Esophagus squamous epithelium (tissue), 5 donors: Measurements from ENCODE around the gene FCHSD1. TPM values are rescaled to one million over a fixed set of nuclear protein-coding genes. Genes with fewer than 3 reads are reported as not detected.
A peak's percentile ranks its signal among the peaks of the same experiment; 100 is the strongest.

Experiments used
- DNase-seq: peaks from one replicate; lab custom pipeline; 2025; lab: John Stamatoyannopoulos, UW
- H3K27ac ChIP-seq, 4 donors: fragments of 200-600 bp; sonication (generic); one replicate each; pipeline ENCODE4 v1.5.1; 2016 to 2019; ENCODE audit warnings: mild to moderate bottlenecking in 1 of 4
- H3K27me3 ChIP-seq, 4 donors: fragments of 200-600 bp; sonication (generic); 1 replicate in 3 of 4; 2 replicates in 1 of 4; pipeline versions ENCODE4 v1.5.1 to v1.6.0; 2017 to 2021; ENCODE audit warnings: antibody characterized with exemption in 1 of 4
- H3K36me3 ChIP-seq, 3 donors: fragments of 200-600 bp; sonication (generic); one replicate each; pipeline ENCODE4 v1.5.1; 2016 to 2019
- H3K4me1 ChIP-seq, 3 donors: fragments of 200-600 bp; sonication (generic); one replicate each; pipeline ENCODE4 v1.5.1; 2017 to 2019
- H3K4me3 ChIP-seq, 4 donors: fragments of 200-600 bp; sonication (generic); 1 replicate in 3 of 4; 2 replicates in 1 of 4; pipeline ENCODE4 v1.5.1; 2016 to 2019; ENCODE audit warnings: mild to moderate bottlenecking in 2 of 4, moderate library complexity in 1 of 4
- H3K9me3 ChIP-seq, 3 donors: fragments of 200-600 bp; sonication (generic); one replicate each; pipeline ENCODE4 v1.5.1; 2016 to 2019
- CTCF ChIP-seq, 6 experiments: fragments of 450-650 bp in 4 of 6; fragments of 200-600 bp in 2 of 6; sonication (generic) in 2 of 6; IDR thresholded peaks; one replicate each; pipeline ENCODE4 v1.5.1; 2016 to 2019; ENCODE audit warnings: antibody characterized with exemption in 6 of 6, mild to moderate bottlenecking in 4 of 6, moderate library complexity in 4 of 6
- POLR2A ChIP-seq, 4 donors: fragments of 450-650 bp; IDR thresholded peaks; one replicate each; pipeline ENCODE4 v1.6.1; 2017; ENCODE audit warnings: antibody characterized with exemption in 4 of 4, mild to moderate bottlenecking in 4 of 4, moderate library complexity in 3 of 4
- WGBS, 2 donors: methylation state at CpG; one replicate each; pipeline ENCODE4 v1.1.5; 2018; 5-methylcytosine and 5-hydroxymethylcytosine counted together
- intact Hi-C: fragments of 100-400 bp; cut with DNase I; formaldehyde crosslinking; loops from one replicate; pipeline ENCODE4 v1.15.0; 2022
- total RNA-seq, 4 donors: library from RNA; depleted of rRNA; stranded (reverse); fragments of >200 nt; gene quantifications; one replicate each; pipeline ENCODE4 v1.1.0, GENCODE V29; 2016
- donor health status: DM: yes; HTN: yes; CAD: no.

Gene FCHSD1
- total RNA-seq, 4 donors from 2014 or later: 6.0 to 27.7 (median 10.4) TPM

GRCh38 chr5:141639357-141640050 is 11.7 kb downstream of the FCHSD1 start:
- TF ChIP-seq POLR2A (IDR thresholded peaks at IDR 0.05): no peak
- no peak for TF ChIP-seq CTCF (IDR thresholded peaks at IDR 0.05)
- Histone ChIP-seq H3K4me3 (no peak overlapping the region), H3K27ac (no peak overlapping the region), H3K4me1 (peaks cover 25 to 38% (median 26%) of the 10 kb centered on the region in 3 donors), H3K9me3 (no peaks in the 10 kb centered on the region), H3K27me3 (no peaks in the 10 kb centered on the region), H3K36me3 (peaks cover 0 to 52% (median 0%) of the 10 kb centered on the region in 3 donors)
- intact Hi-C loops: no loop called here
- no peak for DNase-seq
- WGBS, 2 donors: 85 to 91% methylated on average over 4 to 11 of the region's 12 CpGs

GRCh38 chr5:141638771-141639170 is 12.4 kb downstream of the FCHSD1 start:
- Histone ChIP-seq H3K9me3 (no peaks in the 10 kb centered on the region), H3K4me3 (no peak overlapping the region), H3K36me3 (peaks cover 0 to 48% (median 0%) of the 10 kb centered on the region in 3 donors), H3K27ac (no peak overlapping the region), H3K27me3 (no peaks in the 10 kb centered on the region), H3K4me1 (peaks cover 26 to 46% (median 27%) of the 10 kb centered on the region in 3 donors)
- intact Hi-C loops: no loop called here
- TF ChIP-seq CTCF (IDR thresholded peaks at IDR 0.05): no peak
- no peak for TF ChIP-seq POLR2A (IDR thresholded peaks at IDR 0.05)
- WGBS, 2 donors: 69 to 75% methylated on average over 2 of the region's 2 CpGs
- no peak for DNase-seq

DNA sequence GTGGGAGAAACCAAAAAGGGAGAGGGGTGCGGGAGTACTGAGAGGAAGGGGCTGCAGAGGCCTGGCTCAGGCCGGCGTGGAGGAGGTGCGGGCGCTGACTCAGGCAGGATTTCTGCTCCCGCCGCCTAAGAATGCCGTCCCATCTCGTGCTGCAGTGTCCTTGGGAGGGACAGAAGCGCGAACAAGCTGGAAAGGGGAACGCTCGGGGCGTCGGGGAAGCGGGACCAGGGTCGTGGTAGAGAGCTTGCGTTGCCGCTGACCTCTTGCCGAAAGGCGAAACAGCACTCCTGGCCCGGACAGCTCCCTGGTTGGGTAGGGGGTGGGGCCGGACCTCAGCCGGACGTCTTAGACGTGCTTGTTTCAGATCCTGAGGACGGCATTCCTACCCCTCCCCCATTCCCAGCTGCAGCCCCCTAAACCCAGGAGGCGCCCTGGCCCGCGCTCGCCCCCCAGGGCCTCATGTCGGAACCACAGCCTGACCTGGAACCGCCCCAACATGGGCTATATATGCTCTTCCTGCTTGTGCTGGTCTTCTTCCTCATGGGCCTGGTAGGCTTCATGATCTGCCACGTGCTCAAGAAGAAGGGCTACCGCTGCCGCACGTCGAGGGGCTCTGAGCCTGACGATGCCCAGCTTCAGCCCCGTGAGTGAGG is 13.3 kb downstream of the FCHSD1 start:
- 7 to 9% methylated on average over 13 to 25 of the region's 40 CpGs for WGBS, 2 donors
- H3K9me3 ChIP-seq: no peaks in the 10 kb centered on the region
- DNase-seq: peak; percentile 30
- H3K27ac ChIP-seq: peak overlapping the region; percentile 70 to 93 (median 88)
- no peak for TF ChIP-seq POLR2A (IDR thresholded peaks at IDR 0.05)
- TF ChIP-seq CTCF (IDR thresholded peaks at IDR 0.05): peak in 5 of 6 experiments; percentile 15 to 45 (median 21)
- peak overlapping the region; percentile 77 to 94 (median 88) for H3K4me3 ChIP-seq
- H3K27me3 ChIP-seq: no peaks in the 10 kb centered on the region
- H3K4me1 ChIP-seq: peaks cover 26 to 46% (median 27%) of the 10 kb centered on the region in 3 donors
- H3K36me3 ChIP-seq: peaks cover 0 to 40% (median 0%) of the 10 kb centered on the region in 3 donors
- intact Hi-C loops: no loop called here

- peaks cover 26 to 49% (median 31%) of the 10 kb centered on the region in 3 donors for H3K4me1 ChIP-seq
- no peak for DNase-seq
- H3K27me3 ChIP-seq: no peaks in the 10 kb centered on the region
- H3K9me3 ChIP-seq: no peaks in the 10 kb centered on the region
- H3K4me3 ChIP-seq: peak overlapping the region; percentile 77 to 94 (median 88)
- 1% methylated on average over 11 of the region's 63 CpGs for WGBS, 2 donors
- intact Hi-C loops: no loop called here
- H3K27ac ChIP-seq: peak overlapping the region; percentile 70 to 93 (median 88)
- TF ChIP-seq CTCF (IDR thresholded peaks at IDR 0.05) (no peak), POLR2A (IDR thresholded peaks at IDR 0.05) (no peak)
- peaks cover 0 to 40% (median 0%) of the 10 kb centered on the region in 3 donors for H3K36me3 ChIP-seq
Observed at GRCh38 chr5:141637123-141637766, 14.0 kb downstream of the FCHSD1 start.
